DMS53 treated with DMSO at 0.1 percent for 48 hours (cell line): Measurements from ENCODE around the gene CLCA2.

Experiments used
- DNase-seq: peaks from one replicate; lab custom pipeline; 2025; ENCODE audit not compliant: unreplicated experiment; lab: John Stamatoyannopoulos, UW

CLCA2 gene

DNA sequence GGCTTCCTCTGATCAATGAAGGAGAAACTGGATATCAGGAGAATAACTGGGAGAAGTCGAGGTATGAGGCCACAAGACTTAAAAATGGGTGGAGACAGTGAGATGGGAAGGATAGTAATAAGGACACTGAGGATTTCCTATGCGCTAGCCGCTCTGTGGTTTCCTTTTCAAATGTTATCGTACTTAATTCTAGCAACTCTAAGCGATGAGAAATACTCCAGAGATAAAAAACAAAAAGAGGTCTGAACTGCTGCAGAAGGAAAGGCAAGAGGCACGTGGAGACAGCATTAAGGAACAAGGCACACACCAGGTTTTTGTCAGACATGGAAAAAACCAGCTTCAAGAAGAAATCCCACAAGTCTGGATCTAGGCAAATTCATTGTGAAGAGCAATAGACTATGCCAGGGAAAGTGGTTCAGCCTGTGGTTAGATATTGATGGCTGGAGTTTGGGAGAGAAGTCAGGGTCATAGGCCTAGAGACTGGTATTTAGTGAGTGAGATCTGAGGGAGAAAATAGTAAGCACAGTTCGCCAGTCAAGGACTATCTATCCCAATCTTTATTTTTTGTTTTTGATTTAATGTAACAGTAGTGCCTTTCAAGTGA is 5.3 kb downstream of the CLCA2 start:
- DNase-seq, result no peak

DNA sequence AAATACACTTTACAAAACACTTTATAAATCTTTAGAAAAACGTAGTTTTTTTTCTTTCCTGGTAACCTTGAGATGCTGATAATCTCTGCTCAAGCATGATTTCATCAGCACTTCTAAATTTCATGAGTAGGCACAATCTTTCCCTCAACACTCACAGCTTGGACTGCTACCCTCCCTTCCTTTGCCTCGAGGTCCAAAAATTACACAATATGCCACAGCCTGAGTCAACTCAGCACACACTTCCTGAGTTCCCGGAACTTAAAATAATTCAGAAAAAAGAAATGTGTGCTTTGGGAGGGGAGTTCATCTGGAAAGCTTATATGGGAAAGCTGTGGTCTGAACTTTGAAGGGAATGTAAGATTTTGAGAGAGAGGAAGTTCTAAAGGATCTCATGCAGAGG is 5.9 kb downstream of the CLCA2 start:
- no peak for DNase-seq

DNA sequence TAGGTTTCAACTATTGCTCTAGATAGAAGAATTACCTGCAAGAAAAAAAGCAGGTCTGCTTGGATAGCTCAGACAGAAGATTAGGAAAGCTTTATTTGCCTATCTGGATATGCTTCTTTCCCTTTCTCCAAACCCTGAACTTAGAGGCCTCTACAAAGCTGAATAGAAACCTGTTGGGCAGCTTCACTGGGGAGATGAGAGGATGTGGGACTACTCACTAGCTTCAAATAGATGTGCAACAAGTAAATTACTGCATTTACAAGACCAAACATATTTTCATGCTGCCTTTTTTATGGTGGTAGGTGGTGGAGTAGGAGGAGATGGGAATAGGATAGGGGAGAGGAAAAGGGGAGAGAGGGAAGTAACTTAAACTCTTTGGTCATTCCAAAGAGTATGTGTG is 6.4 kb downstream of the CLCA2 start:
- no peak for DNase-seq

DNA sequence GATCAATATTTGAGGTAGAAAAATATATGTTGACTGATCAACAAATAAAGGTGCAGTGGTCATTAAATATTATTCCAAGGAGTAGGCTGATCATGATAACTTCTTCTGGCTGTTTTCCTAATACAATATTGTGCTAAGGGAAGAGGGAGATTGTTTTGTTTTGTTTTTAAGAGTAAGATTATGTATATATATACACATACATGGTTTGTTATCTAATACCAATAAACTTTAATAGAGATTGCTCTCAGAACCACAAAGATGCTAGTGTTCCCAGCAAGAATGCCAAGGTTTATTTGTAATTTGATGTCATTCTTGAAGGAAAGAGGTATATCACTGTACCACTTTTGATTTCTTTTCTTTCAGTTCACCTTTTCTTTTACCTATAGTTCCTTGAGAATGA is 10.1 kb downstream of the CLCA2 start:
- no peak for DNase-seq

DNA sequence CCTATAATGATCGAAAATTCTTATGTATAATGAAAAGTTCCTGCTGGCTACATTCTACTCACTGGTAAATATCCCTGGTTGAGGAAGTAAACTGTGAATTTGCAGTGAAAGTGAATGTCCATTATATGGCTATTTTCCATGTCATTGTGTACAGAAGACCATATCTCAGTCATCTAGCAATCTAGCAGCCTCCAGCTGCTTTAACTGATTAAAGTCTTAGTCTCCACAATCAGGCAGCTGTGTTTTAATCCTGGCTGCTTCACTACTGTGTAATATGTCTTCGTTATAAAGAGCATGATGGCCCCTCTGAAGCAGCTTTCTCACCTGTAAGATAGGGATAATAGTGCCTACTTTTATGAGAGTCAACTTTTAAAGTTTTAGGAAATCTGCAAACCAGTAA is 11.4 kb downstream of the CLCA2 start:
- DNase-seq, result no peak

DNA sequence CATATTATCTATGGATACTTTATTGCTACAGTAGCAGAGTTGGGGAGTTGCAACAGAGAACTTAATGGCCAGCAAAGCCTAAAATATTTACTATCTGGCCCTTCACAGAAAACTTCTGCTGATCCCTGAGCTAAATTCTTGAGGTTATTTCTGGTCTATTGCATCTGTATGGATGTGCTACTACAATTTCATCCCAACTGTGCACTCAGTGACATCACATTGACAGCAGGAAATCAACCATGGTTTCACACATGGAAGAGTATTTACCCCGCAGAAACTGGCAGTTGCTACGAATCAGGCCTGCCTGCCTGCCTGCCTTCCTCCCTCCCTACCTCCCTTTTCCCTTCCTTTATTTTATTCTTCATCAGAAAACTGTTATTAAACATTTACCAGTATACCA is 12.1 kb downstream of the CLCA2 start:
- no peak for DNase-seq

DNA sequence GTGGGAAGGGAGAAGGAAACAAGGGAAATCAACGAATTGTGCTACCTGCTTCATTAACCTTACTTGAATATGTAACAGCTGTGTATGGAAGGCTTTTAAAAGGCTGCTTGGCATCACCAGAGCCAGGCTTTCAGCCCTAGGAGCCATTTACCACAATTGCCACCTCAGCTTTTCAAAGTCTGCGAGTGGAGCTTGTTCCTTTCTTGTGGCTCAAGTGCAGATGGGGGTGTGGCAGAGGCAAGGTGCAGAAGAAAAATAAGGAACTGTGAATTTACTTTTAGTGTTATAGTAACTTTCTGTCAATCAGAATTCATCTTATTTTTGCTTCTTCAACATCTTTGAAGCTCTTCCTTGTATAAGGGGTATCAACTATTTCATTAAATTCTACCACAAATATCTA is 17.6 kb downstream of the CLCA2 start:
- DNase-seq, result no peak

DNA sequence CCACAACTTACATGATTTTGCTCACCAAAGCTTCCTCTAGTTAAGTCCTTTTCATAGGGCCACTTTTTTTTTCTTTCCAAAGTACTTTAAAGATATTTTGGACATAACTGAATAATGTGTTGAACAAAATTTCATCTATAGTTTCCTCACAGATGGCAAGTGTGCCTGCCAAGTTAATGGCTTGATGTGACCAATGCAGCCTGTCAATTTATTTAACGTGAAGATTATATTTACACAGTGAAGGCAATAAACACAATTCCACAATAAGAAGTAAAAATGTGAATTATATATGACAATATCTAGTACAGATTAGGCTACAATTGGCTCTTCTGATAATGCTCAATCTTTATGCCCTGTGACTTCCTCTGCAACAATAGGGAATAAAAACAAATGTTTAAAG is 18.0 kb downstream of the CLCA2 start:
- no peak for DNase-seq

DNA sequence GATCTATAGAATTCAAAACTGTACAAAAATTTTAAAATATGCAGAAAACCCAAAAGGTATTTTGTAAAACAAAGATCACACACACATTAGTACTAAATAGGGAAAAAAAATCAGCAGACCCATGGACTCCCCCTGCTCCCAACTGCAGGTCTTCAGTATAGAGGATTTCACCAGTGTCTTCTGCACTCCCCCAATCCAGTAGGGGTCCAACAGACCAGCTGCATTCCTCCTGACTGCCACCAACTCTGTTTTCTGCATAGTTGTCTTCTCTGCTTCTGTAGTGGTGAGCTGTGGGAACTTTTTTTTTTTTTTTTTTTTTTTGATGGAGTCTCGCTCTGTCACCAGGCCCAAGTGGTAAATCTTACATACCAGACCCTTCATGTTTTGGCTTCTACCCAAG is 21.9 kb downstream of the CLCA2 start:
- no peak for DNase-seq

DNA sequence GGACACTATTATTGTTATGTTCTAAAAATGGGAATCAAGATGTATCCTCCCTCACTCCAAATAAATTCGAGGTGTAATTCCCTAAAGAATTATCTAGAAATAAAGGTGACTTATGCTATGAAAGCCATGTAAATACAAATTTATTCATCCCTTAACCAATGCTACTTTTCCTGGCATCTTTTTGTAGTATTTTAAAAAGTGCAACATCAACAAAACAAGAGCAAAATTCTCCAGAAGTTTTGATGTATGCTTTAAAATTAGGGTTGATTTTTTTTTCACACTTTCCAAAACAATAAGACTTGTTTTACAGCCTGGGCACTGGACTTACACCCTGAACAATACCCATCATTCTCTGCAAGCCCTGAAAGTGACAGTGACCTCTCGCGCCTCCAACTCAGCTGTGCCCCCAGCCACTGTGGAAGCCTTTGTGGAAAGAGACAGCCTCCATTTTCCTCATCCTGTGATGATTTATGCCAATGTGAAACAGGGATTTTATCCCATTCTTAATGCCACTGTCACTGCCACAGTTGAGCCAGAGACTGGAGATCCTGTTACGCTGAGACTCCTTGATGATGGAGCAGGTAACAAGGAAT is 23.3 kb downstream of the CLCA2 start:
- no peak for DNase-seq

DNA sequence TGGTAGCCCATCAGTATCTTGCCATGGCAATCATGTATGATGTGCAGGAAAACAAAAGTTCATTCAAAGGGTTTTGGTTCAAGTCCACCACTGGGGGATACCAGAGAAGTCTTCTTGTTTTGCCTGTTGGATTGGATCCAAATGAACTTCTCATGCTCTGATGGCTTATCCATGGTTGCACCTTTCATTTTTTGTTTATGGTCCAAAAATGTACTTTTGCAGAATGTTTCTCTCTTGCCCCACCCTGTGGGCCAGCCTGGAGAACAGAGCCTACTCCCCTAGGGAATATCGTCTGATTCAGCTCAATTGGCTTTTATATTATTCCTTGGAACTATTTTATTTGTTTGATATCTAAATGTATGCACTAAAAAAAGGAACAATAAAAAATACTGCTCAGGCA is 24.7 kb downstream of the CLCA2 start:
- DNase-seq, result no peak

DNA sequence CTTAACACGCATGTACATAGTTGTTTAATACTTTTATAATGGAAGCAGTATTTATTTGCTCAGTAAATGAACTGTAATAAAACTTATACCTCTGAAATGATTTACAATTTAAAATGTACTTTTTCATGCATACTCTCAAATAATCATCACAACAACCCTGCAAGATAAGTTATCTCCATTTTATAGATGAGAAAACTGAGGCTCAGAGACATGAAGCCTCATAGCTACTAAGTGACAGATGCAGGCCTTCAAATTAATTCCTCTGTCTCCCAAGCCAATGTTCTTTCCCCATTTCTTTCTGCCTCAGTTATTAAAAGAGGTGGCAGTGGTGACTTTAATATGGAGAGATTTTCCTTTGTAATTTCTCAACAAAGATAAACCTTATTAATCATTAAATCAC is 25.1 kb downstream of the CLCA2 start:
- DNase-seq, result no peak

DNA sequence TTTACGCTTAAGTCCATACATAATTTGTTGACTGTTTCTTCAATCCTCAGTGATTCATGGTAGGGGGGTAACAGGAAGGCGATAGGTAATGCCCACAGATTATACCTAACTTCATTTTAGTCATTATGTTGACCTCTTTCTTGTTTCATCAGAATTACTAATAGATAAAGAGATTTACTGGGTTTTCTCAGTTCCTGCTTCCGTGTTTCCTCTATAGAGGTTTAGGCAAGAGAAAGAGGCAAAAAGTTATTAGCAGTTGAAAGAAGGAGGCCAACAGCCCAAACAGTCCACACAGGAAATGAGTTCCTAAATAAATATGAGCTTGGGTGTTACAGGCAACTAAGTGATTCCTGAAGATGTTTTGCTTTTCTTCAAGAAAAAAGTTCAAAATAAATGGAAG is 26.9 kb downstream of the CLCA2 start:
- no peak for DNase-seq

DNA sequence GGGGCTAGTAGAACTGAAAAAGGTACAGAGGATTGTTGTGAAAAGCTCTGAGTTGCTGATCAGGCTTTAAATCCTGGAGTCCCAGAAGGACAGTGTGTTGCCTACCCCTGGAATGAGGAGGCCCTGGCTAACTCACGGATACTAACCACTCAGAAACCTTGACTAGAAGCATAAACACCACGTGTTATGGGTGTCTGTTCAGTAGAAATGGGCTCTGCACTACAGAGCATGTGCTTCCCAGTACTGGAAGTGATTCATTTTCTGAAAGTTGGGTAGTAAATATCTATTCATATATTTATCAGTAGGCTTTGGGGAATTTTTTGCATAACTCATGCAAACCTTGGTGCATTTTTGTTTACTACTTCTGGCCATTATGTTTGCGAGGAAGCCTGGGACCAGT is 29.7 kb downstream of the CLCA2 start:
- no peak for DNase-seq

DNA sequence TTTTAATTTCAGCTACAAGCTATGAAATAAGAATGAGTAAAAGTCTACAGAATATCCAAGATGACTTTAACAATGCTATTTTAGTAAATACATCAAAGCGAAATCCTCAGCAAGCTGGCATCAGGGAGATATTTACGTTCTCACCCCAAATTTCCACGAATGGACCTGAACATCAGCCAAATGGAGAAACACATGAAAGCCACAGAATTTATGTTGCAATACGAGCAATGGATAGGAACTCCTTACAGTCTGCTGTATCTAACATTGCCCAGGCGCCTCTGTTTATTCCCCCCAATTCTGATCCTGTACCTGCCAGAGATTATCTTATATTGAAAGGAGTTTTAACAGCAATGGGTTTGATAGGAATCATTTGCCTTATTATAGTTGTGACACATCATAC is 31.1 kb downstream of the CLCA2 start:
- DNase-seq, result no peak

DNA sequence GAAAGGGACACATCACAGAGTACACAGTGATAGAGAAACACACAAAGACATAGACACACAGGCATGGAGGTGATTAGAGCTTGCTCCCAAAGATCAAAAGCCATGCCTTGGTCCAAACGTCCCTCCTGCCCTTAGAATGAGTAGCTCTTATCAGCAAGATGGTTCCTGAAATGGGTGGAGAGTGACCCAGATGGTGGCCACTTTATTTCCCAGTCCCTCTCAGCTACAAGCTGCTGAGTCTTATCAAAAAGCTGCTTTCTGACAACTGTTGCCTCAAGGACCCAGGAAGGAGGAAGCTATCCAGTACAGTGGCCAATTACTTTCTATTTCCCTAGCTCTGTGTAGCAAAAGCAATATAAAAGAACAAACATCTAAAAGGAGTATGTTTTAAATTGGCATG is 37.0 kb downstream of the CLCA2 start:
- DNase-seq, result no peak

DNA sequence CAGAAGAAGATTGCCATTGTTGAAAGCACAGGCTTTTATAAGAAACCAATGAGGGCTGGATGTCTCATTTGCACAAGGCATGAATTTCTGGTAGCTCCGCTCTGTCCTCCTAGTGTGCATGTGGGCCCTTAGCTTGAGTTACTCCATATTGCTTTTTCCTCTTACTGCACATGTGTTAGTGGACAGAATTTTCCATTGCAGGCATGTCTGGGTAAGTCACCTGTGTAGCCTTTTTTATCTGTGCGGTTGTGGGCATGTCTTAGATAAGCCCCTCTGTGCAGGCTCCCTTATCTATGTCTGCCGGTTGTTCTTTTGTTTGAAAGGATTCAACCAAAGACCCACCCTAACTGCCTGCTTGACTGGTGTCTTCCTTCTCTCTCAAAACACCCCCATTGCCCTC is 37.5 kb downstream of the CLCA2 start:
- DNase-seq, result no peak

DNA sequence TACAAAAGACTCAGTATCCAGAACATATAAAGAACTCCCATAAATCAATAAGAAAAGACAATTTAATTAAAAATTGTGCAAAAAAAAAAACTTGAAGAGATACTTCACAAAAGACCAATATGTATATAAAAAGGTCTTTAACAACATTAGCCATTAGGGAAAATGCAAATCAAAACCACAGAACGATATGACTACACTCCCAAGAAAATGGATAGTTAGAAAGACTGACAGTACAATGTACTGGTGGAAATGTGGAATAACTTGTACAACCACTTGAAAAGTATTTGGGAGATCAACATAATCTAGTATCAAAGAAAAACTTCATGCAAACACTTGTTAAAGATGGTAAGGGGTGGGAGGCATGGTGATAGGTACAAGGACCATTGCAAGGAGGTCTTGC is 40.8 kb downstream of the CLCA2 start:
- no peak for DNase-seq

DNA sequence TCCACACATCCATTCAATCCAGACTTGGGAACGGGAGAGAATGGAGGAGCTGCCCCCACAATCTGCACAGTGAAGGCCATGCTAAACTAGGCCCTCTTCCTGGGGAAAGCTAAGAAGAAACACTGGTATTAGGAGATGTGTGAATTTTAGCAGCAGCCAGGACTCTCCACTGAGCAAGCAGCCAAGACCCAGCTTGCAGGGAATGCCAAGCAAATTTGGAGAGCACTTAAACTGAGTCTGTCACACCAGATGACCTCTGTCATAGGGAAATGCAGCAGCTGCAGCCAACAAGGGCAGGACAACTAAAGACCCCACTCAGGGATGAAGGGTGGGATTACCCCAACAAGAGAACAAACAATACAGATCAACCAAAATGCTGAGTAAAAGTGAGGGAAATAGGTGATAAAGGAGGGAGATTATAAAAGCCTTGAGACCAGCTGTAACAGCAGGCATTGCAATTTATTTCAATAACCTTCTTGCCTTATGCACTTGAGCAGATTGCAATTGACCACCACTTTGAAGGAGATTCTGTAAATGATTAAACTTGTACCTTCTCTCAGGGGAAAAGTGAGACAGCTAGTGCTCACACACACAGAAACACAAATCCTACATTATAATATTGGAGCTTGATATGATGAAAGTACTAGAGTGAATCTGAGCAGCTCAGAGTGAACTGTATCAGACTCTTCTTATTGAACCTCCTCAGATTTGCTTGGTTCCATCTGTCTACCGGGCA is 42.3 kb downstream of the CLCA2 start:
- peak; percentile 57 for DNase-seq

DNA sequence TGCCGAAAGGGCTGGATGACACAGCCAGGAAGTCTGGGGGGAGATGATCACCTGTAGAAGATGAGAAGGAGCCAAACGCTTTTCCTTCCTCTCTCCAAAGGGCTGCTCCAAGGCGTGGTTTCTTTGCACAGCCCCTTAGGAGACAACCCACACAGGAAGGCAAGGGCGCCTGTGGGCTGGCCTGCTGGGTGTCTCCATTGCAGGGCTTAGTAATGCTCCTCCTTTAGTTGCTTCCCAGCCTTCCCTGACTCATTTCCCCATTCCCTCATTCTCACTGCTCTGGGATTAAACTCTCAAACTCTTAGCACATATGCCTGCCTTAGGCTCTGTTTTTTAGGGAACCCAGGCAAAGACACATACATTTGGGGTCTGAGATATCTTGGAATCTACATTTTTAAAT is 43.0 kb downstream of the CLCA2 start:
- DNase-seq, result no peak

DNA sequence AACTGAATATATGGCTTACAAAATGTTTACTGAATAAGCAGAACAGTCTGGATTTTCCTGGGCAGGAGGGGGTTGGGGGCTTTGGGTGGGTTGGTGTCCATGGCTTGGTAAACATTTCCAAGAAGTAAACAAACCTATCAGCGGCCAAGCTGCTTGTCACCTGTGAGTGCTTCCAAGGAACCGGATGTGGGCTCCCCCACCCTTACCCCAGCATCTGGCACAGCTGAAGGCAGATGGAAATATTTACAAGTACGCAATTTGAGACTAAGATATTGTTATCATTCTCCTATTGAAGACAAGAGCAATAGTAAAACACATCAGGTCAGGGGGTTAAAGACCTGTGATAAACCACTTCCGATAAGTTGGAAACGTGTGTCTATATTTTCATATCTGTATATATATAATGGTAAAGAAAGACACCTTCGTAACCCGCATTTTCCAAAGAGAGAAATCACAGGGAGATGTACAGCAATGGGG is 44.6 kb downstream of the CLCA2 start, which contains the start of gene CLCA1:
CLCA1 (plus strand) TSS at position 427 of the 477 bp plus-strand sequence; CDS start at position 472, 45 bp downstream.
- DNase-seq, result no peak

DNA sequence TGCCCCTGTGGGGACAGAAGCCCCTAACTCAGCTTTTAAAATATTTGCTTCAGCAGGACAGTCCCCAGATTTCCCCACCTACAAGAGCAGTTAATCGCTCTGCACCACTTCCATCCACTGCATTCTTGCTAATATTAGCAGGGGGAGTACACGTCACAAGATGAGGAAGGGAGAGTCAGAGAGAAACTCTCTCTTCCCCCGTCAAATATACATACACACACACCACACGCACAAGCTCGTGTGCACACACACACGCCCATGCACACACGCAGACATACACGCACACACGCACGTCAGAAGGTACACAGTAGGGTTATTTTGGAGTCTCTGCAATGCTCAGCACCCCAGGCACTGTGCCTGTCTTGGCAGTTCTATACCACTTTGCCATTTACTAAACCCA is 46.9 kb downstream of the CLCA2 start:
- no peak for DNase-seq
